H9 (cell line): Measurements from ENCODE around the gene ACAP2. TPM values are rescaled to one million over a fixed set of nuclear protein-coding genes. Genes with fewer than 3 reads are reported as not detected.

Experiments
- DNase-seq: peaks from one replicate; pipeline ENCODE4 v3.0.0-alpha.2; 2017
- H2AFZ ChIP-seq: one replicate; pipeline ENCODE4 v1.6.1; 2013; ENCODE audit warnings: mild to moderate bottlenecking, low read length, control low read depth, moderate library complexity
- H2AK5ac ChIP-seq: 2 replicates; pipeline ENCODE4 v1.6.1; 2013; ENCODE audit warnings: low read length, control low read depth, mixed read lengths; ENCODE audit not compliant: insufficient read length
- H2BK120ac ChIP-seq: one replicate; pipeline ENCODE4 v1.6.1; 2013; ENCODE audit warnings: low read depth, mild to moderate bottlenecking, low read length, control low read depth, inconsistent platforms; ENCODE audit not compliant: poor library complexity, severe bottlenecking
- H2BK12ac ChIP-seq: 2 replicates; pipeline ENCODE4 v1.6.1; 2013; ENCODE audit warnings: low read length, control low read depth, mixed read lengths, low read depth; ENCODE audit not compliant: insufficient read length
- H2BK15ac ChIP-seq: 2 replicates; pipeline ENCODE4 v1.6.1; 2013; ENCODE audit warnings: low read depth, low read length, control low read depth
- H2BK20ac ChIP-seq: one replicate; pipeline ENCODE4 v1.6.1; 2013; ENCODE audit warnings: low read depth, mild to moderate bottlenecking, low read length, control low read depth, inconsistent platforms; ENCODE audit not compliant: poor library complexity, severe bottlenecking
- H2BK5ac ChIP-seq: 2 replicates; pipeline ENCODE4 v1.6.1; 2013; ENCODE audit warnings: low read length, control low read depth, mixed read lengths; ENCODE audit not compliant: insufficient read length
- H3K14ac ChIP-seq: 2 replicates; pipeline ENCODE4 v1.6.1; 2013; ENCODE audit warnings: low read length, control low read depth; ENCODE audit not compliant: insufficient read depth
- H3K18ac ChIP-seq: 2 replicates; pipeline ENCODE4 v1.6.1; 2013; ENCODE audit warnings: low read depth, mild to moderate bottlenecking, mixed read lengths, low read length, control low read depth; ENCODE audit not compliant: insufficient read length
- H3K23ac ChIP-seq: 2 replicates; pipeline ENCODE4 v1.6.1; 2013; ENCODE audit warnings: low read length, control low read depth, mixed read lengths, low read depth; ENCODE audit not compliant: insufficient read length
- H3K23me2 ChIP-seq: 2 replicates; pipeline ENCODE4 v1.6.1; 2013; ENCODE audit warnings: low read depth, mild to moderate bottlenecking, mixed read lengths, low read length, control low read depth; ENCODE audit not compliant: insufficient read length, poor library complexity, severe bottlenecking
- H3K27ac ChIP-seq: 2 replicates; pipeline ENCODE4 v1.5.1; 2013; ENCODE audit warnings: low read length, control low read depth, mixed read lengths, low read depth; ENCODE audit not compliant: insufficient read length
- H3K27me3 ChIP-seq: 2 replicates; pipeline ENCODE4 v1.6.1; 2013; ENCODE audit warnings: low read length, control low read depth, inconsistent platforms; ENCODE audit not compliant: insufficient read depth
- H3K4ac ChIP-seq: 2 replicates; pipeline ENCODE4 v1.6.1; 2013; ENCODE audit warnings: low read depth, mild to moderate bottlenecking, control low read depth, inconsistent platforms, low read length, moderate library complexity
- H3K4me1 ChIP-seq: 2 replicates; pipeline ENCODE4 v1.6.1; 2013; ENCODE audit warnings: low read length, control low read depth, inconsistent platforms; ENCODE audit not compliant: insufficient read depth
- H3K4me2 ChIP-seq: 2 replicates; pipeline ENCODE4 v1.6.1; 2013; ENCODE audit warnings: low read length, control low read depth, mixed read lengths; ENCODE audit not compliant: insufficient read length, insufficient read depth
- H3K56ac ChIP-seq: 2 replicates; pipeline ENCODE4 v1.6.1; 2013; ENCODE audit warnings: low read depth, mild to moderate bottlenecking, mixed read lengths, low read length, control low read depth; ENCODE audit not compliant: insufficient read length
- H3K79me1 ChIP-seq: 2 replicates; pipeline ENCODE4 v1.6.1; 2013; ENCODE audit warnings: low read depth, mild to moderate bottlenecking, moderate library complexity, low read length, control low read depth, inconsistent platforms; ENCODE audit not compliant: insufficient read depth, poor library complexity, severe bottlenecking
- H3K79me2 ChIP-seq: 2 replicates; pipeline ENCODE4 v1.6.1; 2013; ENCODE audit warnings: low read length, control low read depth, inconsistent platforms; ENCODE audit not compliant: insufficient read depth
- H3K9ac ChIP-seq: 2 replicates; pipeline ENCODE4 v1.6.1; 2013; ENCODE audit warnings: low read length, control low read depth, mixed read lengths; ENCODE audit not compliant: insufficient read length; ENCODE audit errors: extremely low read depth
- H3K9me3 ChIP-seq: one replicate; pipeline ENCODE4 v1.6.1; 2013; ENCODE audit warnings: low read depth, low read length, inconsistent platforms; ENCODE audit not compliant: control insufficient read depth
- H3T11ph ChIP-seq: one replicate; pipeline ENCODE4 v1.6.1; 2013; ENCODE audit warnings: mild to moderate bottlenecking, low read length, control low read depth, inconsistent platforms
- H4K20me1 ChIP-seq: one replicate; pipeline ENCODE4 v1.6.1; 2013; ENCODE audit not compliant: control insufficient read depth, insufficient read length, insufficient read depth
- H4K5ac ChIP-seq: 2 replicates; pipeline ENCODE4 v1.6.1; 2013; ENCODE audit warnings: low read depth, mild to moderate bottlenecking, mixed read lengths, low read length, control low read depth; ENCODE audit not compliant: insufficient read length
- H4K8ac ChIP-seq: replicated peaks from 2 replicates; pipeline ENCODE4 v1.6.1; 2013; ENCODE audit warnings: low read length, control low read depth, mixed read lengths, low read depth; ENCODE audit not compliant: insufficient read length
- H4K91ac ChIP-seq: 2 replicates; pipeline ENCODE4 v1.6.1; 2013; ENCODE audit warnings: low read depth, mild to moderate bottlenecking, moderate library complexity, mixed read lengths, low read length, control low read depth; ENCODE audit not compliant: insufficient read length
- H3K27ac Mint-ChIP-seq, 3 experiments: 2 replicates in 2 of 3; 3 replicates in 1 of 3; pipeline ENCODE4 v1.8.0; 2020 to 2021; ENCODE audit warnings: mixed read lengths in 3 of 3, mild to moderate bottlenecking in 1 of 3, moderate library complexity in 1 of 3
- H3K27me3 Mint-ChIP-seq: 2 replicates; pipeline ENCODE4 v1.8.0; 2021; ENCODE audit warnings: low read depth, mild to moderate bottlenecking, moderate library complexity, mixed read lengths
- H3K36me3 Mint-ChIP-seq, 3 experiments: 2 replicates in 2 of 3; 3 replicates in 1 of 3; pipeline ENCODE4 v1.8.0; 2020 to 2021; ENCODE audit warnings: low read depth in 3 of 3, mixed read lengths in 3 of 3; ENCODE audit not compliant: insufficient read depth in 1 of 3
- H3K4me1 Mint-ChIP-seq, 2 experiments: 2 replicates each; pipeline ENCODE4 v1.8.0; 2020; ENCODE audit warnings: mixed read lengths in 2 of 2
- H3K4me3 Mint-ChIP-seq, 2 experiments: 2 replicates in 1 of 2; 3 replicates in 1 of 2; pipeline ENCODE4 v1.8.0; 2020 to 2021; ENCODE audit warnings: mild to moderate bottlenecking in 2 of 2, mixed read lengths in 2 of 2, moderate library complexity in 1 of 2
- H3K9me3 Mint-ChIP-seq, 2 experiments: 2 replicates in 1 of 2; 3 replicates in 1 of 2; pipeline ENCODE4 v1.8.0; 2020; ENCODE audit warnings: mild to moderate bottlenecking in 2 of 2, mixed read lengths in 2 of 2, moderate library complexity in 1 of 2
- CTCF ChIP-seq: fragments of 200-600 bp; sonication (generic); conservative IDR thresholded peaks from 3 replicates; pipeline ENCODE4 v1.8.0; 2021; ENCODE audit warnings: antibody characterized with exemption, mild to moderate bottlenecking
- WGBS: extraction: QIAGEN DNeasy Blood & Tissue Kit; methylation state at CpG from one replicate; pipeline ENCODE4 v1.1.7; 2013; ENCODE audit warnings: missing lambda C conversion rate, low lambda C conversion rate, mixed read lengths; ENCODE audit not compliant: insufficient read length; ENCODE audit errors: extremely low coverage; 5-methylcytosine and 5-hydroxymethylcytosine counted together
- total RNA-seq: library from RNA; stranded (reverse); gene quantifications from 2 replicates; pipeline ENCODE4 v1.2.1, GENCODE V29; 2021

ACAP2 gene
- total RNA-seq, 1 experiment from 2014 or later: 30.8 TPM

GRCh38 chr3:195302431-195302830 is 140.4 kb downstream of the ACAP2 start:
- Histone ChIP-seq H2BK15ac (no peak overlapping the region), H2BK12ac (no peak overlapping the region), H3K14ac (no peak overlapping the region), H2AFZ (no peak overlapping the region), H3K9ac (no peak overlapping the region), H3K23me2 (no peaks in the 10 kb centered on the region), H2BK20ac (no peak overlapping the region), H3K79me2 (no peaks in the 10 kb centered on the region), H3K9me3 (no peaks in the 10 kb centered on the region), H3K27ac (no peak overlapping the region), H4K5ac (no peak overlapping the region), H2BK5ac (no peak overlapping the region), H3K23ac (no peak overlapping the region), H3K27me3 (no peaks in the 10 kb centered on the region), H3K79me1 (no peaks in the 10 kb centered on the region), H3K4me2 (no peak overlapping the region), H4K8ac (no peak overlapping the region), H3K4me1 (no peaks in the 10 kb centered on the region), H4K20me1 (no peaks in the 10 kb centered on the region), H3T11ph (no peak overlapping the region), H2AK5ac (no peak overlapping the region), H3K4ac (no peak overlapping the region), H3K56ac (no peak overlapping the region), H2BK120ac (no peak overlapping the region), H3K18ac (no peak overlapping the region), H4K91ac (no peak overlapping the region)
- Mint-ChIP-seq H3K36me3 (peaks cover 4 to 16% (median 13%) of the 10 kb centered on the region in 3 experiments; a peak in 6 of 7 replicates), H3K9me3 (no peaks in the 10 kb centered on the region), H3K27ac (no peak overlapping the region), H3K4me1 (no peaks in the 10 kb centered on the region), H3K4me3 (no peak overlapping the region), H3K27me3 (peaks cover 2% of the 10 kb centered on the region; the same call in 1 of the 2 replicates)
- WGBS: no CpG with 5 or more reads among the region's 3 CpGs
- DNase-seq: no peak
- no peak for TF ChIP-seq CTCF
